GM23338 (cell line): ENCODE measurements around the gene SHOX.

Source experiments
- CREB1 ChIP-seq: fragments of 250-450 bp; sonication (Bioruptor Pico); IDR thresholded peaks from 2 replicates; pipeline ENCODE4 v1.5.0; 2020; ENCODE audit warnings: low read depth, mild to moderate bottlenecking, moderate library complexity
- EZH2 ChIP-seq: fragments of 200-600 bp; sonication (generic); IDR thresholded peaks from one replicate; pipeline ENCODE4 v1.8.0; 2017; ENCODE audit warnings: antibody characterized with exemption, mild to moderate bottlenecking, low read depth; ENCODE audit not compliant: unreplicated experiment
- EZH2phosphoT487 ChIP-seq: fragments of 200-600 bp; sonication (generic); IDR thresholded peaks from one replicate; pipeline ENCODE4 v1.8.1; 2018; ENCODE audit warnings: antibody characterized with exemption; ENCODE audit not compliant: unreplicated experiment
- POLR2AphosphoS5 ChIP-seq: IDR thresholded peaks from 2 replicates; pipeline ENCODE4 v1.6.1; 2016; ENCODE audit warnings: antibody characterized with exemption, low read depth
- STAT1 ChIP-seq: IDR thresholded peaks from one replicate; pipeline ENCODE4 v1.6.1; 2016; ENCODE audit warnings: antibody characterized with exemption; ENCODE audit not compliant: unreplicated experiment
- TF ChIP-seq, protein P1 (sequence below), 2 experiments: fragments of 200-600 bp in 1 of 2; sonication (generic) in 1 of 2; conservative IDR thresholded peaks; 2 replicates each; pipeline versions ENCODE4 v1.5.1 to v1.6.1; 2016 to 2017; ENCODE audit warnings: antibody characterized with exemption in 2 of 2, low read depth in 2 of 2, mild to moderate bottlenecking in 2 of 2, moderate library complexity in 1 of 2
- TF ChIP-seq, protein P2 (sequence below): IDR thresholded peaks from one replicate; pipeline ENCODE4 v1.6.1; 2018; ENCODE audit warnings: antibody characterized with exemption; ENCODE audit not compliant: unreplicated experiment
- TF ChIP-seq, protein P3 (sequence below): IDR thresholded peaks from 2 replicates; pipeline ENCODE4 v1.6.1; 2016; ENCODE audit warnings: antibody characterized with exemption

DNA sequence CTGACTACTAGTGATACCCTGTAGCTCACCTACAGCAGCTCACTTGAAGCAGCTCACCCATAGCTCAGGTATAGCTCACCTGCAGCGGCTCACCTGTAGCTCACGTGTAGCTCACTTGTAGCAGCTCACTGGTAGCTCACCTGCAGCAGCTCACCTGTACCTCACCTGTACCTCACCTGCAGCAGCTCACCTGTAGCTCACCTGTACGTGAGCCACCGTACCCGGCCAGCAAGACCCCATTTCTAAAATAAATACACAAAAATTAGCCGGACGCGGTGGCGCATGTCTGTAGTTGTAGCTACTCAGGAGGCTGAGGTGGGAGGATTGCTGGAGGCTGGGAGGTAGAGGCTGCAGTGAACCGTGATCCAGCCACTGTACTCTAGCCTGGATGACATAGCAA is 30.6 kb downstream of the SHOX start:
- TF ChIP-seq EZH2 (no peak), POLR2AphosphoS5 (no peak), CREB1 (CRISPR knock-in tag) (no peak), EZH2phosphoT487 (no peak), STAT1 (no peak)
- TF ChIP-seq, protein P1, sequence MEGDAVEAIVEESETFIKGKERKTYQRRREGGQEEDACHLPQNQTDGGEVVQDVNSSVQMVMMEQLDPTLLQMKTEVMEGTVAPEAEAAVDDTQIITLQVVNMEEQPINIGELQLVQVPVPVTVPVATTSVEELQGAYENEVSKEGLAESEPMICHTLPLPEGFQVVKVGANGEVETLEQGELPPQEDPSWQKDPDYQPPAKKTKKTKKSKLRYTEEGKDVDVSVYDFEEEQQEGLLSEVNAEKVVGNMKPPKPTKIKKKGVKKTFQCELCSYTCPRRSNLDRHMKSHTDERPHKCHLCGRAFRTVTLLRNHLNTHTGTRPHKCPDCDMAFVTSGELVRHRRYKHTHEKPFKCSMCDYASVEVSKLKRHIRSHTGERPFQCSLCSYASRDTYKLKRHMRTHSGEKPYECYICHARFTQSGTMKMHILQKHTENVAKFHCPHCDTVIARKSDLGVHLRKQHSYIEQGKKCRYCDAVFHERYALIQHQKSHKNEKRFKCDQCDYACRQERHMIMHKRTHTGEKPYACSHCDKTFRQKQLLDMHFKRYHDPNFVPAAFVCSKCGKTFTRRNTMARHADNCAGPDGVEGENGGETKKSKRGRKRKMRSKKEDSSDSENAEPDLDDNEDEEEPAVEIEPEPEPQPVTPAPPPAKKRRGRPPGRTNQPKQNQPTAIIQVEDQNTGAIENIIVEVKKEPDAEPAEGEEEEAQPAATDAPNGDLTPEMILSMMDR (conservative IDR thresholded peaks at IDR 0.05; ENCODE audit: low read depth in 2 of 2): no peak
- TF ChIP-seq, protein P2, sequence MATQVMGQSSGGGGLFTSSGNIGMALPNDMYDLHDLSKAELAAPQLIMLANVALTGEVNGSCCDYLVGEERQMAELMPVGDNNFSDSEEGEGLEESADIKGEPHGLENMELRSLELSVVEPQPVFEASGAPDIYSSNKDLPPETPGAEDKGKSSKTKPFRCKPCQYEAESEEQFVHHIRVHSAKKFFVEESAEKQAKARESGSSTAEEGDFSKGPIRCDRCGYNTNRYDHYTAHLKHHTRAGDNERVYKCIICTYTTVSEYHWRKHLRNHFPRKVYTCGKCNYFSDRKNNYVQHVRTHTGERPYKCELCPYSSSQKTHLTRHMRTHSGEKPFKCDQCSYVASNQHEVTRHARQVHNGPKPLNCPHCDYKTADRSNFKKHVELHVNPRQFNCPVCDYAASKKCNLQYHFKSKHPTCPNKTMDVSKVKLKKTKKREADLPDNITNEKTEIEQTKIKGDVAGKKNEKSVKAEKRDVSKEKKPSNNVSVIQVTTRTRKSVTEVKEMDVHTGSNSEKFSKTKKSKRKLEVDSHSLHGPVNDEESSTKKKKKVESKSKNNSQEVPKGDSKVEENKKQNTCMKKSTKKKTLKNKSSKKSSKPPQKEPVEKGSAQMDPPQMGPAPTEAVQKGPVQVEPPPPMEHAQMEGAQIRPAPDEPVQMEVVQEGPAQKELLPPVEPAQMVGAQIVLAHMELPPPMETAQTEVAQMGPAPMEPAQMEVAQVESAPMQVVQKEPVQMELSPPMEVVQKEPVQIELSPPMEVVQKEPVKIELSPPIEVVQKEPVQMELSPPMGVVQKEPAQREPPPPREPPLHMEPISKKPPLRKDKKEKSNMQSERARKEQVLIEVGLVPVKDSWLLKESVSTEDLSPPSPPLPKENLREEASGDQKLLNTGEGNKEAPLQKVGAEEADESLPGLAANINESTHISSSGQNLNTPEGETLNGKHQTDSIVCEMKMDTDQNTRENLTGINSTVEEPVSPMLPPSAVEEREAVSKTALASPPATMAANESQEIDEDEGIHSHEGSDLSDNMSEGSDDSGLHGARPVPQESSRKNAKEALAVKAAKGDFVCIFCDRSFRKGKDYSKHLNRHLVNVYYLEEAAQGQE: no peak
- TF ChIP-seq, protein P3, sequence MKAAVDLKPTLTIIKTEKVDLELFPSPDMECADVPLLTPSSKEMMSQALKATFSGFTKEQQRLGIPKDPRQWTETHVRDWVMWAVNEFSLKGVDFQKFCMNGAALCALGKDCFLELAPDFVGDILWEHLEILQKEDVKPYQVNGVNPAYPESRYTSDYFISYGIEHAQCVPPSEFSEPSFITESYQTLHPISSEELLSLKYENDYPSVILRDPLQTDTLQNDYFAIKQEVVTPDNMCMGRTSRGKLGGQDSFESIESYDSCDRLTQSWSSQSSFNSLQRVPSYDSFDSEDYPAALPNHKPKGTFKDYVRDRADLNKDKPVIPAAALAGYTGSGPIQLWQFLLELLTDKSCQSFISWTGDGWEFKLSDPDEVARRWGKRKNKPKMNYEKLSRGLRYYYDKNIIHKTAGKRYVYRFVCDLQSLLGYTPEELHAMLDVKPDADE: no peak
